ENCODE measurements around the gene SH2D6.
"Not testable (repeated sequence)": the region's sequence is repeated elsewhere in the genome, so short reads cannot be mapped to it uniquely, and the experiment has no call there.

The SH2D6 gene

DNA sequence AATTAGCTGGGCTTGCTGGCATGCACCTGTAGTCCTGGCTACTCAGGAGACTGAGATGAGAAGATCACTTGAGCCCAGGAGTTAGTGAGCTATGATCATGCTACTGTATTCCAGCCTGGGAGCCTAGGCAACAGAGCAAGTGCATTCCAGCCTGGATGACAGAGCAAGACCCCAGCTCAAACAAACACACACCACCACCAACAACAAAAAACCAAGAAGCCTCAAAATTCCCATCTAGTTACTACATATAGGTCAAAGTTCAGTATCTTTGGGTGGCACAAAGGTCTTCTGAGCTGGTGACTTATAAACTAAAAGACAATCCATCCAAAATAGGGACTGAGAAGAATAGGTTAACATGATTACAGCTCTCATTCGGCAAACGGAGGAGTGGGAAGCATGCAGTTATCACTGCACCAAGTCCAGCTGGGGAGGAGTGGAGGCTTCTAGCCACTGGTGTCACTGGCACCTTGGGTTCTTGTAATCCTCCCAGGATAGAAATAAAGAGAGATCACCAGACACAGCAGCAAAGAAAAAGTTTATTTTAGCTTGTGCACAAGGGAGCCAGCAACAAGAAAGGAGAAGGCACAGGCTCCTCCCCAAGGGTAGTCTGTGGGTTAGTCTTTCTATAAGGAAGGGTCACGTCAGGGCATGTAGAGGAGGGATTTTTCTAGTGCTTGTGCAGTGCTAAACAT is 57.4 kb downstream of the SH2D6 start:
- no peak for DNase-seq

DNA sequence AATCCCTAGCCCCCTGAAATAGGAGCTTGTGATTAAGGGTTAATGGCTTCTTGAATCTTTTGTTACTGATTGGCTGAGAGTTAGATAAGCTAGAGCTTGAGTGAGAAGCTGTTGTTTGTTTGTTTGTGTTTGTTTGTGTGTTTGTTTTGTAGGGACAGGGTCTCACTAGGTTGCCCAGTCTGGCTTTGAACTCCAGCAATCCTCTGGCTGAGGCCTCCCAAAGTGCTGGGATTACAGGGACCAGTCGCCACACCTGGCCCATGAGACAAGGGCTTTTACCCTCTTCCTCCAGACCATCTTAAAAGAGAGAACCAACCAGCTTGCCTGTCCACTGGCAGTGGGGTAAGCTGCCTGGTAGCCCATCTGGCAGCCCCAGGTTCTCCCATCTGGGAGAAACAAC is 58.1 kb downstream of the SH2D6 start:
- no peak for DNase-seq

DNA sequence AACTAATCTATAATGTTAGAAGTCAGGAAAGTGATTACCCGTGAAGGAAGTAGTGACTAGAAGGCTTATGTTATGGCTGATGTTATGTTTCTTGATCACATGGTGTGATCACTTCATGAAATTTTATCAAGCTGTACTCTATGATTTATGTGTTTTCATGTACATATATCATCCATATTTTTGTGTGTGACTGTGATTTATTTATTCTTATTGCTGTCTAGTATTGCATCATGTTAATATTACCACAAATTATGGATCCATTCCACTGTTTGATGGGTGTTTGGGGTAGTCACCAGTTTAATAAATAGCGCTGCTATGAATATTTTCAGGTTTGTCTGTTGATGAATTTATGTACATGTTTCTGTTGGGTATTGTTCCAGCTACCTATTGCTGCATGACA is 59.4 kb downstream of the SH2D6 start:
- DNase-seq, result no peak

- no peak for DNase-seq
Measured at GRCh38 chr2:85481818-85482777, 63.6 kb downstream of the SH2D6 start.

DNA sequence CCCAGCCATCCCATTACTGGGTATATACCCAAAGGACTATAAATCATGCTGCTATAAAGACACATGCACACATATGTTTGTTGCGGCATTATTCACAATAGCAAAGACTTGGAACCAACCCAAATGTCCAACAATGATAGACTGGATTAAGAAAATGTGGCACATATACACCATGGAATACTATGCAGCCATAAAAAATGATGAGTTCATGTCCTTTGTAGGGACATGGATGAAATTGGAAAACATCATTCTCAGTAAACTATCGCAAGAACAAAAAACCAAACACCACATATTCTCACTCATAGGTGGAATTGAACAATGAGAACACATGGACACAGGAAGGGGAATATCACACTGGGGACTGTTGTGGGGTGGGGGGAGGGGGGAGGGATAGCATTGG is 66.1 kb downstream of the SH2D6 start:
- DNase-seq, result not testable (repeated sequence)

DNA sequence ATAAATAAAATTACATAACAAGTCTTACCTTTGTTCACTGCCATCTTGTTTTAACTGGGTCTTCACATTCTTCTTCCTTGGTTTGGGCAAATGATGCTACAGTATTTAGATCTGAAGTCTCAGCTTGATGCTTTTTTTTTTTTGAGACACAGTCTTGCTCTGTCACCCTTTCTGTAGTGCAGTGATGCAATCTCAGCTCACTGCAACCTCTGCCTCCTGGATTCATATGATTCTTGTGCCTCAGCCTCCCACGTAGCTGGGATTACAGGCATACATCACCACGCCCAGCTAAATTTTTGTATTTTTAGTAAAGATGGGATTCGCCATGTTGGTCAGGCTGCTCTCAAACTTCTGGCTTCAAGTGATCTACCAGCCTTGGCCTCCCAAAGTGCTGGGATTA is 67.3 kb downstream of the SH2D6 start:
- no peak for DNase-seq
